Neutrophil (primary cell): Measurements from ENCODE around the gene NAA50.

Experiments
- H3K27ac ChIP-seq: fragments of 200-600 bp; sonication (generic); 2 replicates; pipeline ENCODE4 v1.5.1; 2016; ENCODE audit warnings: mild to moderate bottlenecking, moderate library complexity
- H3K27me3 ChIP-seq: fragments of 200-600 bp; sonication (generic); 2 replicates; pipeline ENCODE4 v1.6.0; 2016; ENCODE audit warnings: mild to moderate bottlenecking
- H3K36me3 ChIP-seq: fragments of 200-600 bp; sonication (generic); 2 replicates; pipeline ENCODE4 v1.5.1; 2017
- H3K4me1 ChIP-seq, 2 experiments: fragments of 200-600 bp in 1 of 2; sonication (generic) in 1 of 2; 1 replicate in 1 of 2; 2 replicates in 1 of 2; pipeline versions ENCODE4 v1.5.1 to v1.6.1; 2013 to 2016; ENCODE audit warnings: low read depth in 1 of 2, low read length in 1 of 2, mild to moderate bottlenecking in 1 of 2, moderate library complexity in 1 of 2; ENCODE audit not compliant: control insufficient read depth in 1 of 2, insufficient read depth in 1 of 2
- H3K4me3 ChIP-seq, 2 experiments: fragments of 200-600 bp in 1 of 2; sonication (generic) in 1 of 2; 1 replicate in 1 of 2; 2 replicates in 1 of 2; pipeline ENCODE4 v1.5.1; 2013 to 2016; ENCODE audit warnings: low read depth in 1 of 2, low read length in 1 of 2, mild to moderate bottlenecking in 1 of 2, moderate library complexity in 1 of 2
- H3K9me3 ChIP-seq: fragments of 200-600 bp; sonication (generic); 2 replicates; pipeline ENCODE4 v1.5.1; 2016
- TF ChIP-seq, protein P1 (sequence below): fragments of 200-600 bp; sonication (generic); IDR thresholded peaks from 2 replicates; pipeline ENCODE4 v1.5.1; 2016; ENCODE audit warnings: antibody characterized with exemption

NAA50 gene

GRCh38 chr3:113745756-113746547 is at the start of gene NAA50:
NAA50 (minus strand) TSS chr3:113746249; CDS start chr3:113745949, 300 bp downstream.
- Histone ChIP-seq H3K4me1 (peaks cover 51 to 55% of the 10 kb centered on the region in 2 experiments), H3K9me3 (no peaks in the 10 kb centered on the region), H3K4me3 (peak within 1 kb of the TSS; percentile 69 to 92), H3K27me3 (no peaks in the 10 kb centered on the region), H3K36me3 (no peaks in the 10 kb centered on the region), H3K27ac (peak within 1 kb of the TSS; percentile 98)
- TF ChIP-seq, protein P1, sequence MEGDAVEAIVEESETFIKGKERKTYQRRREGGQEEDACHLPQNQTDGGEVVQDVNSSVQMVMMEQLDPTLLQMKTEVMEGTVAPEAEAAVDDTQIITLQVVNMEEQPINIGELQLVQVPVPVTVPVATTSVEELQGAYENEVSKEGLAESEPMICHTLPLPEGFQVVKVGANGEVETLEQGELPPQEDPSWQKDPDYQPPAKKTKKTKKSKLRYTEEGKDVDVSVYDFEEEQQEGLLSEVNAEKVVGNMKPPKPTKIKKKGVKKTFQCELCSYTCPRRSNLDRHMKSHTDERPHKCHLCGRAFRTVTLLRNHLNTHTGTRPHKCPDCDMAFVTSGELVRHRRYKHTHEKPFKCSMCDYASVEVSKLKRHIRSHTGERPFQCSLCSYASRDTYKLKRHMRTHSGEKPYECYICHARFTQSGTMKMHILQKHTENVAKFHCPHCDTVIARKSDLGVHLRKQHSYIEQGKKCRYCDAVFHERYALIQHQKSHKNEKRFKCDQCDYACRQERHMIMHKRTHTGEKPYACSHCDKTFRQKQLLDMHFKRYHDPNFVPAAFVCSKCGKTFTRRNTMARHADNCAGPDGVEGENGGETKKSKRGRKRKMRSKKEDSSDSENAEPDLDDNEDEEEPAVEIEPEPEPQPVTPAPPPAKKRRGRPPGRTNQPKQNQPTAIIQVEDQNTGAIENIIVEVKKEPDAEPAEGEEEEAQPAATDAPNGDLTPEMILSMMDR = peak; percentile 5

GRCh38 chr3:113795693-113796092 is 49.6 kb upstream of the NAA50 start:
- Histone ChIP-seq H3K4me1 (no peaks in the 10 kb centered on the region), H3K27me3 (no peaks in the 10 kb centered on the region), H3K27ac (peak overlapping the region; percentile 37), H3K4me3 (no peak overlapping the region), H3K36me3 (peaks cover 89% of the 10 kb centered on the region), H3K9me3 (no peaks in the 10 kb centered on the region)
- TF ChIP-seq, protein P1 = no peak

DNA sequence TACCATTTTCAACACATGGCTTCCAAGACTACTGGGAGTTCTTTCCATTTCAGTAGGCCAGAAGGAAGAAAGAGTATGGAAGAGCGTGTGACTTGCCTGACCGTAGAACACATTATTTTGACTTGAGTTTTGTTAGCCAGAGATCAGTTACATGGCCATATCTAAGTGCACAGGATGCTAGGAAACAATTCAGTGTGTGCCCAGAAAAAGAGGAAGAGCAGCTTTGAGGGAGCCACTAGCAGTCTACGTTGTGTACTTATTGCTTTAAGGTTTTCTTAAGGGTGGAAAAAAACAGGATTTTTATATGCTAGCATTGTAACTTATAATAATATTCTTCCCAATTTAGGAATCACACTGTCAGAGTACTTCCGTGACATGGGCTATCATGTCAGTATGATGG is 48.5 kb upstream of the NAA50 start:
- TF ChIP-seq, protein P1 = no peak
- Histone ChIP-seq H3K9me3 (no peaks in the 10 kb centered on the region), H3K4me3 (no peak overlapping the region), H3K27ac (peak overlapping the region; percentile 48), H3K36me3 (peaks cover 89% of the 10 kb centered on the region), H3K27me3 (no peaks in the 10 kb centered on the region), H3K4me1 (no peaks in the 10 kb centered on the region)

DNA sequence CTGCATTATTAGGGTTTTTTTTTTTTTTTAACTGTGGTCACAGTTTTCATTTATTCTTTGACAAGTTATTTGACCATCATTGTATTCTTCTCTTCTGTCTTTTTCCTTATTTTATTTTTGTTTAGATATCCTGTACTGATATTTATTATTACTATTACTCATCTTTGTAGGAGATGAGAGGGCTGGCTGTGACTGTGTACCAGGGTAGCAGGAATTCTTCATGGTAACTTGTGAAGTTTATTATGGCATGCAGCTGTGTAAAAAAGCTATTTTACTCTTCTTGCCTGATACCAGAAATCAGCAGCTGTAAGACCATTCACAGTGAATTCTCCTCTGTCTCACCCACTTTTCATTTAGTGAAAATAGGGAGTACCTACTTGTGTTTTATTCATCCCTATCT is 45.3 kb upstream of the NAA50 start:
- Histone ChIP-seq H3K27ac (no peak overlapping the region), H3K27me3 (no peaks in the 10 kb centered on the region), H3K36me3 (peaks cover 85% of the 10 kb centered on the region)

GRCh38 chr3:113783980-113784379 is 37.9 kb upstream of the NAA50 start:
- Histone ChIP-seq H3K36me3 (peaks cover 59% of the 10 kb centered on the region), H3K4me3 (no peak overlapping the region), H3K27me3 (no peaks in the 10 kb centered on the region), H3K4me1 (peaks cover 8 to 19% of the 10 kb centered on the region in 2 experiments), H3K27ac (peak overlapping the region; percentile 70), H3K9me3 (no peaks in the 10 kb centered on the region)
- TF ChIP-seq, protein P1 = no peak

More for the DNA sequence above, 45.3 kb upstream of the NAA50 start:
- Histone ChIP-seq H3K4me1 (peaks cover 0 to 4% of the 10 kb centered on the region in 2 experiments), H3K9me3 (no peaks in the 10 kb centered on the region), H3K4me3 (no peak overlapping the region)
- TF ChIP-seq, protein P1 = no peak
